WI38 (cell line): ENCODE measurements around the gene EGFLAM.
A peak's percentile ranks its signal among the peaks of the same experiment; 100 is the strongest.
"Not testable (repeated sequence)": the region's sequence is repeated elsewhere in the genome, so short reads cannot be mapped to it uniquely, and the experiment has no call there.

Experiments
- H3K4me3 ChIP-seq: 2 replicates; pipeline ENCODE4 v1.5.1; 2011; ENCODE audit warnings: low read depth, mild to moderate bottlenecking, control low read depth, low read length
- TF ChIP-seq, protein P1 (sequence below): IDR thresholded peaks from 2 replicates; pipeline ENCODE4 v1.5.1; 2012; ENCODE audit warnings: low read depth, mild to moderate bottlenecking, control low read depth, low read length

EGFLAM gene

DNA sequence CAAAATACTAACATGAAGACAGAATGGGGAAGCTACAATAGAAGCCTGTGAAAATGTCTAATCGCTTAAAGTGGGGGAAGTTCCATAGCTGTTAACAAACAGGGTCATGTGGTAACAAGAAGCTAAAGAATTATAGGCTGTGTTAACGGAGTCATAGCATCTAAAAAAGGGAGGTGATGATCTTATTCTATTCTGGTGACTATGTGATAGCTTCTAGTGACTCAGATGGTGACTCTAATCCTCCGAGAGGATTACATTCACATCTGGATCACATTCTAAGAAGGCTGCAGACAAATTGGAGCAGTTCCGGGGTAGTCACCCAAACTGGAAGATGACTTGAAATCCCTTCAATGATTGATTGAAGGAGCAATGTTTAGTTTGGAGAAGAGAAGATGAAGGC is 156.0 kb downstream of the EGFLAM start:
- TF ChIP-seq, protein P1, sequence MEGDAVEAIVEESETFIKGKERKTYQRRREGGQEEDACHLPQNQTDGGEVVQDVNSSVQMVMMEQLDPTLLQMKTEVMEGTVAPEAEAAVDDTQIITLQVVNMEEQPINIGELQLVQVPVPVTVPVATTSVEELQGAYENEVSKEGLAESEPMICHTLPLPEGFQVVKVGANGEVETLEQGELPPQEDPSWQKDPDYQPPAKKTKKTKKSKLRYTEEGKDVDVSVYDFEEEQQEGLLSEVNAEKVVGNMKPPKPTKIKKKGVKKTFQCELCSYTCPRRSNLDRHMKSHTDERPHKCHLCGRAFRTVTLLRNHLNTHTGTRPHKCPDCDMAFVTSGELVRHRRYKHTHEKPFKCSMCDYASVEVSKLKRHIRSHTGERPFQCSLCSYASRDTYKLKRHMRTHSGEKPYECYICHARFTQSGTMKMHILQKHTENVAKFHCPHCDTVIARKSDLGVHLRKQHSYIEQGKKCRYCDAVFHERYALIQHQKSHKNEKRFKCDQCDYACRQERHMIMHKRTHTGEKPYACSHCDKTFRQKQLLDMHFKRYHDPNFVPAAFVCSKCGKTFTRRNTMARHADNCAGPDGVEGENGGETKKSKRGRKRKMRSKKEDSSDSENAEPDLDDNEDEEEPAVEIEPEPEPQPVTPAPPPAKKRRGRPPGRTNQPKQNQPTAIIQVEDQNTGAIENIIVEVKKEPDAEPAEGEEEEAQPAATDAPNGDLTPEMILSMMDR, result no peak
- H3K4me3 ChIP-seq, result no peak overlapping the region

DNA sequence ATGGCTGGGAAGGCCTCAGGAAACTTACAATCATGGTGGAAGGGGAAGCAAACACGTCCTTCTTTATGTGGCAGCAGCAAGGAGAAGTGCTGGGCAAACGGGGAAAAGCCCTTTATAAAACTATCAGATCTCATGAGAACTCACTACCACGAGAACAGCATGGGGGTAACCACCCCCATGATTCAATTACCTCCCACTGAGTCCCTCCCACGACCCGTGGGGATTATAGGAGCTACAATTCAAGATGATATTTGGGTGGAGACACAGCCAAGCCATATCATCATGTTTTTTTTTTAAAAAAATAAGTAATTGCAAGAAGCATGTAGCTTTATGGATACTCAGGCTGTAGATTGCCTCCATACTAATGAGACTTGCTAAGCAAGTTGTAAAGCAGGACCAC is 157.4 kb downstream of the EGFLAM start:
- H3K4me3 ChIP-seq, result not testable (repeated sequence)

DNA sequence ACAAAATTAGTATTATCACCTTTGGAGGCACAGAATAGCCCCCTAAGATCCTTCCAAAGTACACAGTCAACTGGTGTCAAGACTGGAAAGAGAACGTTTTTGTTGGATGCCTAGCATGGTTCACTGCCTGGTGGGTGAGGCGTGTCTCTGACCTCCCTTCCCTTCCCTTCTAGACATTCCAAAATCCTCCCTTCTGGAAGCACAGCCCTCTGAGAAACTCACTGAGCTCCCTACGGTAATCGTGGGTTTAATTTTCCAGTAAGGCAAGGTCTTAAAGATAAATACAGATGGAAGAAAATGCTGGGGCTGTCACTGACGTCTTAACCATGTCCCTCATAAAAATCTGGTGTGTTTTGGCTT is 159.3 kb downstream of the EGFLAM start:
- H3K4me3 ChIP-seq, result no peak overlapping the region
- TF ChIP-seq, protein P1, result no peak

DNA sequence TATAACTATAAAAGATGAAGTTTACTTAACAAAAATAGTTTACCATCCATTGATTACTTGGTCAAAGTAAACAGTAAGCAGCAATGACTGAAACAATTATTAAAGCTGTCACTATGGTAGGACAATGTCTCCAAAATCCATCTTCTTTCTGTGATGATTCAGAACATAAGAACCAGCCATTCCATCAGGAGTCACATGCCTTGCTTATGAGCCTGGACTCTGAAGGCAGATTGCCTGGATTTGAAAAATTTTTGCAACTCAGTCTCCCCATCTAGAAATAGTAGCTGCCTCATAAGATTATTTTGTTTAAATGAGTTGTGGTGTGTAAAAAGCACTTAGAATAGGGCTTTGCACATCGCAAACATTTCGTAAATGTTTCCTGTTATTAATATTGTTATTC is 161.9 kb downstream of the EGFLAM start:
- H3K4me3 ChIP-seq, result no peak overlapping the region
- TF ChIP-seq, protein P1, result no peak

DNA sequence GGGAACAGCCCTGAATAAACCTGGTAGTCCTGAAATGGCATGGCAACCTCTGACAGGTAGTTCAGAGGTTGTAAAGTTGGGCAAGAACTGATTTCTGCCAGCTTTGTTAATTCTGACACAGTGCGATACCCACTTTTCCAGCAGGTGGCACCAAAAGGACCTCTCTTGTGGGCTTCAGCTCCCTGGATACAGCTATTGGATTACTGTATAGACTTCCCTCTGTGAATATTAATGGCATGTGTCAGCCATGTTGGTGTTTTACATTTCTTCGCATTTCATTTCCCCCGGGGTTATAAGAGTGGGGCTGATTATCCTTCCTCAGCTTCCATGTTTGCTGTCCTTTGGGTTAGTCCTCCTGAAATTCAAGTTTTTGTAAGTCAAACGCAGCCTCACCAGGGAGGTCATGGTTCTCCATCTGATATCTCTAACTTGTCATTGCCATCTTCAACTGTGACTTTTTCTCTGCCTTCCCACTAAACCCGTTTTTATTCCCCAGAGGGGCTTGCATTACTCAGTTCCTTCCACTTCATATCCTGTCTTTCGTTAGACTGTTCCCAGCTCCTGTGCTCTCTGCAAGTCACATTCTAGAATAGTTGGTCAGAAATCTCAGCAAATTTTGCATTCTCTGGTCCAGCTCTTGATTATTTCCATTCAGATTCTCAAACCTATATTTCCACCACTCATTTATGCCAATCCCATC is 162.5 kb downstream of the EGFLAM start:
- TF ChIP-seq, protein P1, result peak; percentile 72
- no peak overlapping the region for H3K4me3 ChIP-seq

DNA sequence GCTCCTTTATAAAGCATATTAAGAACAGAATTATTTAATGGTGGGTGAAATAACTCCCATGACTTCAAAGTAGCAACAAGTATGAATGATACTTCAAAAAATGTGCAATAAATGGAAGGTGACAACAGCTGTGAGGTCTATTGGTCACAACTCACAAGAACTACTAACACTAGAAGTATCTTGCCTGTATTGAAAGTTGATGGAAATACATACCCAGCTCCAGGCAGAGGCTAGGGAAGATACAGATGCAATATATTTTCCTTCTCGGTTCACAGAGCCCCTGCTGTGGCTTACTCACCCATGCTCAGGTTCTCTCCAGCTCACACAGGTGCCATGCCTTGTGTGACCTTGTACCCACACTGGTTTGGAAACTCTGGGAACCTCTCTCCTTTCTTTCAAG is 164.3 kb downstream of the EGFLAM start:
- H3K4me3 ChIP-seq, result no peak overlapping the region
- TF ChIP-seq, protein P1, result no peak

DNA sequence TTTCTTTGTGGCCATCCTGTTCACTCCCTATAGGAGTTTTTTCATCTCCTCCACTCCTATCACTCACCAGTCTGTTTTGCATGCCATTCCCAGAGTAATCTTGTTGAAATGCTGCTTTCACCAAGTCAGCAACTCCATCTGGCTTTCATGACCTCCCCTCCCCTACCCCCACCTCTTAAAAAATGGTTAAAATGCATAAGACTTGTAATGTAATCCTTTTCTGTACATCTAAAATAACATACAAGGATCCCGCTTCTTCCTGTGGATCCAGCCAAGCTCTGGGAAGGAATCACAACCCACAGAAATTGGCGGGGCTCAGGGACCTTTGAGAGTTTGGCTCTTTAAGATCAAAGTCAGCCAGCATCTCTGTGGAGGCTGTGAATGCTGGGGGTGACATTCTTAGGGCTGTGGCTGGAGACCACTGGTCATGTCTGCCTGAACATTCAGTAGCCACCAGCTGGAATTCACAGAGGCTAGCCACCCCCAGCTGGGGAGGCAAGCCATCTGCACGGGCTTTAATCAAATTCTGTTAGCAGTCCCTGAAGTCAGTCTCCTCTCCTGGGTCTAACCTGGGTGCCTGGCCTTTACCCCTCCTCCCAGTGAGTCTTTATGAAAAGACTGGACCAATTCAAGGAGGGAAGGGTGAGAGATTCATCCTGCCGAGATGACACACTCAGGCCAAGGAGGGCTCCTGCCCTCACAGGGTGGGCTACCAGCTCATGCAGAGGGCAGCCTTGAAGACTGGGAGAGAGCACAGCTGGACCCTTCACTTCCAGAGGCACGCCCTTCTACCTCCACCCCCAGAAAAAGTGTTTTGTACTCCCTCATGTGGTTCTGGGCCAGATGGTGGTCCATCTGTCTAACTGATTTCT is 165.2 kb downstream of the EGFLAM start:
- TF ChIP-seq, protein P1, result no peak
- no peak overlapping the region for H3K4me3 ChIP-seq
